HCT116 (cell line): ENCODE data around the gene PRKAA2. TPM values are rescaled to one million over a fixed set of nuclear protein-coding genes. Genes with fewer than 3 reads are reported as not detected.

Experiments
- ATAC-seq: fragments of 200-7000 bp; cut with Tn5 transposase; 2 replicates; pipeline ENCODE4 v1.9.1; 2020; ENCODE audit warnings: mild to moderate bottlenecking, moderate library complexity
- BruUV-seq: library from RNA; stranded (reverse); fragments of 400-500 nt; replicated peaks from 2 replicates; lab custom pipeline; 2021; lab: Mats Ljungman, UMichigan
- CTCF ChIA-PET: fragments of 300-600 bp; sonication (Branson Sonifier 250); formaldehyde crosslinking; loops from one replicate; lab custom pipeline; 2021; ENCODE audit warnings: antibody characterized with exemption; lab: Charles Lee
- POLR2A ChIA-PET: fragments of 300-600, 350-600 bp; sonication (Branson Sonifier 250); formaldehyde crosslinking; loops from one replicate; lab custom pipeline; 2021; ENCODE audit warnings: antibody characterized with exemption; lab: Charles Lee
- RAD21 ChIA-PET, 2 experiments: fragments of 300-600 bp; sonication (Branson Sonifier 250); formaldehyde crosslinking; loops; one replicate each; lab custom pipeline; 2023; ENCODE audit warnings: low total read pairs in 2 of 2; ENCODE audit not compliant: uncharacterized antibody in 2 of 2, unreplicated experiment in 2 of 2, low non-redundant PET in 1 of 2; lab: Charles Lee
- DNase-seq: peaks from one replicate; pipeline ENCODE4 v3.0.0-alpha.2; 2010; ENCODE audit warnings: low read depth, low spot score
- H2AFZ ChIP-seq: fragments of 200-600 bp; shearing (Covaris generic), sonication (generic); 2 replicates; pipeline ENCODE4 v1.6.1; 2017; ENCODE audit warnings: low read depth, mixed run types, mixed read lengths, antibody characterized with exemption, low read length; ENCODE audit not compliant: poor library complexity, severe bottlenecking
- H3K27ac ChIP-seq: 2 replicates; pipeline ENCODE4 v1.5.1; 2012; ENCODE audit warnings: low read depth, low read length
- H3K27me3 ChIP-seq: fragments of 200-600 bp; sonication (generic); 2 replicates; pipeline ENCODE4 v1.6.1; 2016; ENCODE audit warnings: mixed run types, low read length, mixed read lengths; ENCODE audit not compliant: insufficient read depth
- H3K36me3 ChIP-seq, 2 experiments: fragments of 200-500 bp in 1 of 2; fragments of 200-600 bp in 1 of 2; sonication (Bioruptor generic) in 1 of 2; sonication (generic) in 1 of 2; 2 replicates each; pipeline versions ENCODE4 v1.5.1 to v1.6.1; 2014 to 2016; ENCODE audit warnings: low read length in 2 of 2, inconsistent platforms in 1 of 2, mixed read lengths in 1 of 2, mixed run types in 1 of 2; ENCODE audit not compliant: insufficient read depth in 2 of 2, control insufficient read depth in 1 of 2
- H3K4me1 ChIP-seq, 2 experiments: fragments of 200-600 bp in 1 of 2; sonication (generic) in 1 of 2; 2 replicates each; pipeline versions ENCODE4 v1.5.1 to v1.6.1; 2012 to 2017; ENCODE audit warnings: low read length in 2 of 2, inconsistent platforms in 1 of 2, mild to moderate bottlenecking in 1 of 2, mixed read lengths in 1 of 2, mixed run types in 1 of 2, moderate library complexity in 1 of 2; ENCODE audit not compliant: insufficient read depth in 2 of 2, control insufficient read depth in 1 of 2
- H3K4me2 ChIP-seq: fragments of 200-600 bp; sonication (generic); 2 replicates; pipeline ENCODE4 v1.6.1; 2017; ENCODE audit warnings: mixed run types, low read length, mixed read lengths
- H3K4me3 ChIP-seq, 2 experiments: fragments of 200-600 bp in 1 of 2; sonication (generic) in 1 of 2; replicated peaks in 1 of 2; 2 replicates each; pipeline ENCODE4 v1.5.1; 2011 to 2016; ENCODE audit warnings: low read length in 2 of 2, control low read depth in 1 of 2, low read depth in 1 of 2, mild to moderate bottlenecking in 1 of 2, mixed read lengths in 1 of 2, mixed run types in 1 of 2
- H3K79me2 ChIP-seq: fragments of 200-600 bp; sonication (generic); 2 replicates; pipeline ENCODE4 v1.6.1; 2017; ENCODE audit warnings: mild to moderate bottlenecking, mixed run types, low read length, moderate library complexity, mixed read lengths; ENCODE audit not compliant: insufficient read depth
- H3K9ac ChIP-seq: fragments of 200-600 bp; sonication (generic); 2 replicates; pipeline ENCODE4 v1.6.1; 2016; ENCODE audit warnings: low read length, mixed read lengths
- H3K9me2 ChIP-seq: fragments of 200-600 bp; sonication (generic), shearing (Covaris generic); 2 replicates; pipeline ENCODE4 v1.6.1; 2017; ENCODE audit warnings: mixed run types, mild to moderate bottlenecking, moderate library complexity; ENCODE audit not compliant: insufficient read depth
- H3K9me3 ChIP-seq, 2 experiments: fragments of 200-500 bp in 1 of 2; fragments of 200-600 bp in 1 of 2; sonication (Bioruptor generic) in 1 of 2; sonication (generic) in 1 of 2; 2 replicates each; pipeline ENCODE4 v1.6.1; 2014 to 2017; ENCODE audit warnings: low read length in 2 of 2, mixed read lengths in 2 of 2, inconsistent platforms in 1 of 2, low read depth in 1 of 2, mild to moderate bottlenecking in 1 of 2, mixed run types in 1 of 2, moderate library complexity in 1 of 2; ENCODE audit not compliant: control insufficient read depth in 1 of 2, insufficient read depth in 1 of 2
- H4K20me1 ChIP-seq: fragments of 200-600 bp; sonication (generic), shearing (Covaris generic); 2 replicates; pipeline ENCODE4 v1.6.1; 2017; ENCODE audit warnings: mixed run types, mild to moderate bottlenecking, moderate library complexity; ENCODE audit not compliant: insufficient read depth
- CBX3 ChIP-seq: IDR thresholded peaks from 2 replicates; pipeline ENCODE4 v1.6.1; 2012; ENCODE audit warnings: low read depth
- CEBPB ChIP-seq: IDR thresholded peaks from 2 replicates; pipeline ENCODE4 v1.6.1; 2012; ENCODE audit warnings: low read depth
- EZH2 ChIP-seq: fragments of 200-600 bp; sonication (generic); IDR thresholded peaks from 2 replicates; pipeline ENCODE4 v1.6.1; 2017; ENCODE audit warnings: antibody characterized with exemption, mixed run types
- EZH2phosphoT487 ChIP-seq: fragments of 200-600 bp; IDR thresholded peaks from 2 replicates; pipeline ENCODE4 v1.6.1; 2018; ENCODE audit warnings: antibody characterized with exemption, borderline replicate concordance
- JUND ChIP-seq: IDR thresholded peaks from 2 replicates; pipeline ENCODE4 v1.6.1; 2012
- POLR2A ChIP-seq: IDR thresholded peaks from 2 replicates; pipeline ENCODE4 v1.7.0; 2011; ENCODE audit warnings: borderline replicate concordance; ENCODE audit not compliant: insufficient read depth, insufficient read length; ENCODE audit errors: extremely low read depth
- SIN3A ChIP-seq: IDR thresholded peaks from 2 replicates; pipeline ENCODE4 v1.6.1; 2012; ENCODE audit warnings: low read depth
- TCF7L2 ChIP-seq: IDR thresholded peaks from 2 replicates; pipeline ENCODE4 v1.7.0; 2011; ENCODE audit warnings: borderline replicate concordance, inconsistent platforms; ENCODE audit not compliant: insufficient read depth, insufficient read length; ENCODE audit errors: extremely low read depth
- YY1 ChIP-seq: IDR thresholded peaks from 2 replicates; pipeline ENCODE4 v1.6.1; 2011; ENCODE audit warnings: low read length, low read depth, moderate library complexity, mild to moderate bottlenecking; ENCODE audit not compliant: insufficient replicate concordance; ENCODE audit errors: extremely low read depth
- ZBTB33 ChIP-seq: IDR thresholded peaks from 2 replicates; pipeline ENCODE4 v1.6.1; 2011; ENCODE audit warnings: mild to moderate bottlenecking, low read length, moderate library complexity; ENCODE audit not compliant: insufficient replicate concordance; ENCODE audit errors: extremely low read depth
- ZFX ChIP-seq: fragments of 450-650 bp; IDR thresholded peaks from 2 replicates; pipeline ENCODE4 v1.6.1; 2017
- ZNF274 ChIP-seq: fragments of 200-500 bp; sonication (Bioruptor generic); IDR thresholded peaks from 2 replicates; pipeline ENCODE4 v1.6.1; 2014; ENCODE audit warnings: mild to moderate bottlenecking, low read depth, low read length, inconsistent platforms
- intact Hi-C: fragments of 100-400 bp; cut with micrococcal nuclease; formaldehyde crosslinking; loops from 2 replicates; pipeline ENCODE4 v1.10.0; 2022
- total RNA-seq: library from RNA; stranded (reverse); gene quantifications from one replicate; pipeline ENCODE4 v1.2.1, GENCODE V29; 2021; ENCODE audit not compliant: unreplicated experiment
- TF ChIP-seq, protein P1 (sequence below), 3 experiments: fragments of 200-600 bp in 1 of 3; sonication (generic) in 1 of 3; IDR thresholded peaks in 2 of 3; conservative IDR thresholded peaks in 1 of 3; 2 replicates each; pipeline ENCODE4 v1.5.1; 2012 to 2017; ENCODE audit warnings: low read depth in 2 of 3, low read length in 2 of 3, antibody characterized with exemption in 1 of 3, borderline replicate concordance in 1 of 3, control low read depth in 1 of 3, mild to moderate bottlenecking in 1 of 3, mixed read lengths in 1 of 3, mixed run types in 1 of 3, moderate library complexity in 1 of 3; ENCODE audit not compliant: insufficient read depth in 1 of 3

Gene PRKAA2
- total RNA-seq, 1 experiment from 2014 or later: 1.6 TPM

DNA sequence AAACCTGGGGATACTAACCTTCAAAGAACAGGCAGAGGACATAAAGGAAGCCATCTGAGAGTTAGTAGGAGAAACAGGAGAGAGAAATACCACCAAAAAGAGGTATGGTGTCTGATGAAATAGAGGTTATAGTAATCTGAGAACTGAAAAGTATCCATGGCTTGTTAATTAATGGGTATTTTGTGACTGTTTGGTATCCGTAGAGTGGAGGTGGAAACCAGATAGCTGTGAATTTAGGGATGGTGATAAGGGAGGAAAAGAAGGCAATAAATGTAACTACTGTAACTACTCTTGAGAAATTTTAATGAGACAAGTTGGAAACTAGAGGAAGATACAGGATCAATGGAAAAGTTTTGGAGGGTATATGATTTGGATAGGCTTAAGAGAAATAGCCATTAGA, 27.5 kb downstream of the PRKAA2 start (continued):
- TF ChIP-seq, protein P1, sequence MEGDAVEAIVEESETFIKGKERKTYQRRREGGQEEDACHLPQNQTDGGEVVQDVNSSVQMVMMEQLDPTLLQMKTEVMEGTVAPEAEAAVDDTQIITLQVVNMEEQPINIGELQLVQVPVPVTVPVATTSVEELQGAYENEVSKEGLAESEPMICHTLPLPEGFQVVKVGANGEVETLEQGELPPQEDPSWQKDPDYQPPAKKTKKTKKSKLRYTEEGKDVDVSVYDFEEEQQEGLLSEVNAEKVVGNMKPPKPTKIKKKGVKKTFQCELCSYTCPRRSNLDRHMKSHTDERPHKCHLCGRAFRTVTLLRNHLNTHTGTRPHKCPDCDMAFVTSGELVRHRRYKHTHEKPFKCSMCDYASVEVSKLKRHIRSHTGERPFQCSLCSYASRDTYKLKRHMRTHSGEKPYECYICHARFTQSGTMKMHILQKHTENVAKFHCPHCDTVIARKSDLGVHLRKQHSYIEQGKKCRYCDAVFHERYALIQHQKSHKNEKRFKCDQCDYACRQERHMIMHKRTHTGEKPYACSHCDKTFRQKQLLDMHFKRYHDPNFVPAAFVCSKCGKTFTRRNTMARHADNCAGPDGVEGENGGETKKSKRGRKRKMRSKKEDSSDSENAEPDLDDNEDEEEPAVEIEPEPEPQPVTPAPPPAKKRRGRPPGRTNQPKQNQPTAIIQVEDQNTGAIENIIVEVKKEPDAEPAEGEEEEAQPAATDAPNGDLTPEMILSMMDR (IDR thresholded peaks at IDR 0.05 in 2 of 3, conservative IDR thresholded peaks at IDR 0.05 in 1 of 3; ENCODE audit: borderline replicate concordance in 1 of 3, insufficient read depth in 1 of 3, low read depth in 2 of 3, low read length in 2 of 3): no peak
- no peak for TF ChIP-seq CEBPB
- TF ChIP-seq SIN3A: no peak

- no TSS peak for BruUV-seq
- no peak overlapping the region for H3K27ac ChIP-seq
Measured at GRCh38 chr1:56675763-56676162, 30.6 kb downstream of the PRKAA2 start.

More at GRCh38 chr1:56675763-56676162, 30.6 kb downstream of the PRKAA2 start:
- no peak for TF ChIP-seq CEBPB
- TF ChIP-seq ZFX: no peak
- TF ChIP-seq, protein P1 (IDR thresholded peaks at IDR 0.05 in 2 of 3, conservative IDR thresholded peaks at IDR 0.05 in 1 of 3; ENCODE audit: borderline replicate concordance in 1 of 3, insufficient read depth in 1 of 3, low read depth in 2 of 3, low read length in 2 of 3): no peak
- no peak for TF ChIP-seq JUND
- no peak for TF ChIP-seq ZNF274
- TF ChIP-seq EZH2phosphoT487: no peak
- no peak for TF ChIP-seq ZBTB33
- no peak for TF ChIP-seq EZH2
- TF ChIP-seq YY1: no peak
- TF ChIP-seq SIN3A: no peak
- no peak for TF ChIP-seq TCF7L2
- no peak for TF ChIP-seq CBX3
- TF ChIP-seq POLR2A: no peak
- Histone ChIP-seq H3K4me3 (no peak overlapping the region), H3K9me2 (no peaks in the 10 kb centered on the region), H4K20me1 (no peaks in the 10 kb centered on the region), H3K27me3 (peaks cover 39% of the 10 kb centered on the region), H3K9me3 (no peaks in the 10 kb centered on the region), H3K4me1 (peaks cover 0 to 5% of the 10 kb centered on the region in 2 experiments; a peak in 2 of 4 replicates), H2AFZ (no peak overlapping the region), H3K9ac (no peak overlapping the region), H3K36me3 (no peaks in the 10 kb centered on the region), H3K79me2 (no peaks in the 10 kb centered on the region), H3K4me2 (no peak overlapping the region)
- intact Hi-C loops: no loop called here
- ATAC-seq (no peak), DNase-seq (no peak)
- POLR2A ChIA-PET: no interaction called here
- CTCF ChIA-PET: no interaction called here
- RAD21 ChIA-PET: no interaction called here
